C4-2B (cell line): ENCODE data around the gene KLF3.

Experiments
- ZFX ChIP-seq: fragments of 450-650 bp; IDR thresholded peaks from 2 replicates; pipeline ENCODE4 v1.6.1; 2017
- TF ChIP-seq, protein P1 (sequence below): fragments of 450-650 bp; conservative IDR thresholded peaks from 2 replicates; pipeline ENCODE4 v1.5.1; 2017; ENCODE audit warnings: mild to moderate bottlenecking

DNA sequence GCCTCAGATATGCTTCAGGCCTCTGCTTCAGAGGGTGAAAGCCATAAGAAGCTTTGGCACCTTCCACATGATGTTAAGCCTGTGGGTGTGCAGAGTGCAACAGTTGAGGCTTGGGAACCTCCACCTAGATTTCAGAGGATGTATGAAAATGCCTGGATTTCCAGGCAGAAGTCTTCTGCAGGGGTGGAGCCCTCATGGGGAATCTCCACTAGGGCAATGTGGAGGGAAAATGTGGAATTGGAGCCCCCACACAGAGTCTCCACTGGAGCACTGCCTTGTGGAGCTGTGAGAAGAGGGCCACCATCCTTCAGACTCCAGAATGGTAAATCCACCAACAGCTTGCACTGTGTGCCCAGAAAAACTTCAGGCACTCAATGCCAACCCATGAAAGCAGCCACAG lies 83.6 kb downstream of the KLF3 start:
- TF ChIP-seq, protein P1, sequence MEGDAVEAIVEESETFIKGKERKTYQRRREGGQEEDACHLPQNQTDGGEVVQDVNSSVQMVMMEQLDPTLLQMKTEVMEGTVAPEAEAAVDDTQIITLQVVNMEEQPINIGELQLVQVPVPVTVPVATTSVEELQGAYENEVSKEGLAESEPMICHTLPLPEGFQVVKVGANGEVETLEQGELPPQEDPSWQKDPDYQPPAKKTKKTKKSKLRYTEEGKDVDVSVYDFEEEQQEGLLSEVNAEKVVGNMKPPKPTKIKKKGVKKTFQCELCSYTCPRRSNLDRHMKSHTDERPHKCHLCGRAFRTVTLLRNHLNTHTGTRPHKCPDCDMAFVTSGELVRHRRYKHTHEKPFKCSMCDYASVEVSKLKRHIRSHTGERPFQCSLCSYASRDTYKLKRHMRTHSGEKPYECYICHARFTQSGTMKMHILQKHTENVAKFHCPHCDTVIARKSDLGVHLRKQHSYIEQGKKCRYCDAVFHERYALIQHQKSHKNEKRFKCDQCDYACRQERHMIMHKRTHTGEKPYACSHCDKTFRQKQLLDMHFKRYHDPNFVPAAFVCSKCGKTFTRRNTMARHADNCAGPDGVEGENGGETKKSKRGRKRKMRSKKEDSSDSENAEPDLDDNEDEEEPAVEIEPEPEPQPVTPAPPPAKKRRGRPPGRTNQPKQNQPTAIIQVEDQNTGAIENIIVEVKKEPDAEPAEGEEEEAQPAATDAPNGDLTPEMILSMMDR: no peak
- TF ChIP-seq ZFX: no peak
